ENCODE measurements around the gene SENP3.
A peak's percentile ranks its signal among the peaks of the same experiment; 100 is the strongest.

SENP3 gene

DNA sequence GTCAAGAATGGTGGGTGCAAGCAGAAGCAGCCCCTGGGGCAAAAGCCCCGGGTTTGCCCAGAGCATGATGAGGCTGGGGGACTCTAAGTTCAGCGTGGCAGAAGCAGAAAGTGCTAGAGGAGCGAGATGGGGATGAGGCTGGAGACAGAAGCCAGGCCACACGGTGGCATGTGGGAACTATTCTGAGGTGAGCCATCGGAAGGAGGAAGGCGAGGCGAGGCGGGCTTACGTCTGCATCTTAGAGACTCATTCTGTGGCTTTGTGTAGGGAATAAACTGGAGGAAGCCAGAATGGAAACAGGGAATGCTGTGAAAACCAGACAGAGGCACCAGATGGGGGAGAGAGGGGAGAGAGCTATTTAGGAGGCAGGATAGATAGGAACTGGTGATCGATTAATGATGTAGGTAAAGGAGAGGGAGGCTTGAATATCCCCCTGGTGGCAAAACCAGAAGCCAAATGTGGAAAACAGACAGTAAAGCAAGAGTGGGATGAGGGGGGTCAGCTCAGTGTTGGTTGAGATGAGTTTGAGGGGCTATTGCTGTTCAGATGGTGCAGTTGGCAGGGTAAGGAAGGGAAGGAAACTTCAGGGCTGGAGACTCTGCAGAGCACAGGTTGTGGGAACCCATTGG is 6.3 kb upstream of the SENP3 start:
- no peak for FAIRE-seq

DNA sequence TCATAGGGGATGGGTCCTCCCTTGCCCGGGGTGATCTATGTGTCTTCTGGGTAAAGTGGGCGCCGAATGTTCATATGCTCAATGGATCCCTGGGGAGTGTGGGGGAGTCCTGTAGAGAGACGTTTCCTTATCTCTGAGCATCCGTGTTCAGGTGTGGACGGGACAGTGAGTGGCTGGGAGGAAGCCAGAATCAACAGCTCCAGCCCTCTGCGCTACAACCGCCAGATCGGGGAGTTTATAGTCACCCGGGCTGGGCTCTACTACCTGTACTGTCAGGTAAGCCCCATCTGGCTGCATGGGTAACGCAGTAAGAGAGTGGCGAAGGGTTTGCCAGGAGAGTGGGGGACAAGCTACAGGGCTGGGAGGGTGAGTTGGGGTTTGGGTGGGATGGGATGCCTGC is 5.1 kb upstream of the SENP3 start:
- no peak for FAIRE-seq
- DNase-seq (ENCODE audit: low spot score) = no peak

More for the DNA sequence above, 6.3 kb upstream of the SENP3 start:
- DNase-seq (ENCODE audit: low spot score) = no peak

DNA sequence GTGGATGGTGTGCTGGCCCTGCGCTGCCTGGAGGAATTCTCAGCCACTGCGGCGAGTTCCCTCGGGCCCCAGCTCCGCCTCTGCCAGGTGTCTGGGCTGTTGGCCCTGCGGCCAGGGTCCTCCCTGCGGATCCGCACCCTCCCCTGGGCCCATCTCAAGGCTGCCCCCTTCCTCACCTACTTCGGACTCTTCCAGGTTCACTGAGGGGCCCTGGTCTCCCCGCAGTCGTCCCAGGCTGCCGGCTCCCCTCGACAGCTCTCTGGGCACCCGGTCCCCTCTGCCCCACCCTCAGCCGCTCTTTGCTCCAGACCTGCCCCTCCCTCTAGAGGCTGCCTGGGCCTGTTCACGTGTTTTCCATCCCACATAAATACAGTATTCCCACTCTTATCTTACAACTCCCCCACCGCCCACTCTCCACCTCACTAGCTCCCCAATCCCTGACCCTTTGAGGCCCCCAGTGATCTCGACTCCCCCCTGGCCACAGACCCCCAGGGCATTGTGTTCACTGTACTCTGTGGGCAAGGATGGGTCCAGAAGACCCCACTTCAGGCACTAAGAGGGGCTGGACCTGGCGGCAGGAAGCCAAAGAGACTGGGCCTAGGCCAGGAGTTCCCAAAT is 4.5 kb upstream of the SENP3 start:
- FAIRE-seq (no peak), DNase-seq (ENCODE audit: low spot score) (no peak)

- no peak for DNase-seq (ENCODE audit: low spot score)
- no peak for FAIRE-seq
Observed at GRCh38 chr17:7557775-7558543, 3.8 kb upstream of the SENP3 start.

- DNase-seq (ENCODE audit: low spot score) (no peak), FAIRE-seq (no peak)
Observed at GRCh38 chr17:7558544-7559319, 3.0 kb upstream of the SENP3 start, which contains the start of gene TNFSF13. TSS of gene TNFSF13 (plus strand) at chr17:7558750. CDS start at chr17:7559040, 290 bp downstream.

DNA sequence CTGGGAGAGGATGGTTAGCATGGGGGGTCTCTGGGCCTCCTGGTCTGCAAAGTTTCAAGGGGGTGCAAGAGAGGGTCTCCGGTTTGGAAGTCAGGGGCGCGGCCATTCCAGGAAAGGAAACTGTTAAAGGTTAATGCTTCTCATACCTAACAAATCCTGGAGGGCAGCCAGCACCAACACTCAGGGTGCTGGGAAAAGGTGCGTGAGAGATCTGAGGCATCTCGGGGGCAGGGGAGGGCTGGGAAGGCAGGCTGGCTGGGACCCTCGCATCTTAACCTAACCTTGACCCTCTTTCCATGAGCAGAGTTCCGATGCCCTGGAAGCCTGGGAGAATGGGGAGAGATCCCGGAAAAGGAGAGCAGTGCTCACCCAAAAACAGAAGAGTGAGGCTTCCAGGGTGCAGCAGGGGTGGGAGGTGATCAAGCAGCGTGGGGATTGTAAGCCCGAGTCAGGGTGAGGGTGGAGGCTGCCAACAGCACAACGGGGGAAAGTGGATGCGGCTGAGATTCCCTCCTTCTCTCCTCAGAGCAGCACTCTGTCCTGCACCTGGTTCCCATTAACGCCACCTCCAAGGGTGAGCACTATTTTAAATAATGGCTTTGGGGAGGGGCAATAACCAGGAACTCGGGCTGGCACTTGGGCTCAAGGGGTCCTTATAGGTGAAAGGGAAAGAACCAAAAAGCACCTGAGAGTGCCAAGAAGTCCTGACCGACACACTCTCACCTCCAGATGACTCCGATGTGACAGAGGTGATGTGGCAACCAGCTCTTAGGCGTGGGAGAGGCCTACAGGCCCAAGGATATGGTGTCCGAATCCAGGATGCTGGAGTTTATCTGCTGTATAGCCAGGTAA is 2.2 kb upstream of the SENP3 start:
- no peak for DNase-seq (ENCODE audit: low spot score)
- no peak for FAIRE-seq

DNA sequence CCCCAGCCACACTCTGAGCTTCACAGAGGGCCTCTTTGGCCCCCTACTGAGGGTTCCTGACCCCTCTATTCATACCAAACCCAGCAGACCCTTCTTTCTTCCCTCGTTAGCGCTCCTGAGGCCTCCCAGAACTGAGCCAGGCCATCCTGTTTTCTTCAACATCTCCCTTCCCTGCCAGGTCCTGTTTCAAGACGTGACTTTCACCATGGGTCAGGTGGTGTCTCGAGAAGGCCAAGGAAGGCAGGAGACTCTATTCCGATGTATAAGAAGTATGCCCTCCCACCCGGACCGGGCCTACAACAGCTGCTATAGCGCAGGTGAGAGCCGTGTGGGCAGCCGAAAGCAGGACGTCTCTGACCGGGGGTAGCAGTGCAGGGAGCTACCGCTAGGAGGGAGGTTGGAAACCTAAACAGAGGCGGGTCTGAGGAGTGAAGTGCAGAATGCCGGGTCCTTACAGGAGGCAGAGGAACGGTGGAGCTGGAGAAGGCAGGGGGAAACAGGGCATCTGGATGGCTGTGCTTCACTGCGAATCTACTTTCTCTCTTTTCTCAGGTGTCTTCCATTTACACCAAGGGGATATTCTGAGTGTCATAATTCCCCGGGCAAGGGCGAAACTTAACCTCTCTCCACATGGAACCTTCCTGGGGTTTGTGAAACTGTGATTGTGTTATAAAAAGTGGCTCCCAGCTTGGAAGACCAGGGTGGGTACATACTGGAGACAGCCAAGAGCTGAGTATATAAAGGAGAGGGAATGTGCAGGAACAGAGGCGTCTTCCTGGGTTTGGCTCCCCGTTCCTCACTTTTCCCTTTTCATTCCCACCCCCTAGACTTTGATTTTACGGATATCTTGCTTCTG is 1.3 kb upstream of the SENP3 start:
- DNase-seq (ENCODE audit: low spot score) = no peak
- FAIRE-seq = no peak

DNA sequence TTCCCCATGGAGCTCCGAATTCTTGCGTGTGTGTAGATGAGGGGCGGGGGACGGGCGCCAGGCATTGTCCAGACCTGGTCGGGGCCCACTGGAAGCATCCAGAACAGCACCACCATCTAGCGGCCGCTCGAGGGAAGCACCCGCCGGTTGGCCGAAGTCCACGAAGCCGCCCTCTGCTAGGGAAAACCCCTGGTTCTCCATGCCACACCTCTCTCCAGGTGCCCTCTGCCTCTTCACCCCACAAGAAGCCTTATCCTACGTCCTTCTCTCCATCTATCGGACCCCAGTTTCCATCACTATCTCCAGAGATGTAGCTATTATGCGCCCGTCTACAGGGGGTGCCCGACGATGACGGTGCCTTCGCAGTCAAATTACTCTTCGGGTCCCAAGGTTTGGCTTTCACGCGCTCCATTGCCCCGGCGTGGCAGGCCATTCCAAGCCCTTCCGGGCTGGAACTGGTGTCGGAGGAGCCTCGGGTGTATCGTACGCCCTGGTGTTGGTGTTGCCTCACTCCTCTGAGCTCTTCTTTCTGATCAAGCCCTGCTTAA is 617 bp upstream of the SENP3 start:
- FAIRE-seq (peak; percentile 22), DNase-seq (ENCODE audit: low spot score) (peak; percentile 69)

DNA sequence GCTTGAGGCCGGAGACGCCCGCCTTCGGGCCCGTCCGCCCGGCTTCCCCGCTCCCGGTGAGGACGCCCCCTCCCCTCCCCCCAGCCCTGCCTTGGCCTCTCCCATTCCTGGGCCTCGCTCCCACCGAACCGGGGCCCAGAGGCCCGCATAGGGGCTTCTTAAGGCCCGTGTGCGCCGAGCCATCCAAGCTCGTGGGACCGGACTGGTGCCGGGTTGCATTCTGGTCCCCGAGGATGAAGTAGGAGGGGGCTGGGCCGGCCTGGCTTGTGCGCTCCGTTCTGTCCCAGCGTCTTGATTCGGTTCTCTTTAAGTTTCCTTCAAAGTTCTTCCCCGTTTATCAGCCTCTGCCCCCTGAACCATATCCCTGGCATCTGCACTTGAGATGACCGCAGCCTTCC is 488 bp downstream of the SENP3 start:
- DNase-seq (ENCODE audit: low spot score) = no peak
- no peak for FAIRE-seq

- FAIRE-seq = no peak
- DNase-seq (ENCODE audit: low spot score) = no peak
Observed at GRCh38 chr17:7563115-7563869, 1.6 kb downstream of the SENP3 start.

GRCh38 chr17:7569571-7569970 is 7.9 kb downstream of the SENP3 start:
- DNase-seq (ENCODE audit: low spot score) = no peak

GRCh38 chr17:7570351-7570750 is 8.6 kb downstream of the SENP3 start:
- DNase-seq (ENCODE audit: low spot score) (no peak), FAIRE-seq (no peak)

More at GRCh38 chr17:7569571-7569970, 7.9 kb downstream of the SENP3 start:
- FAIRE-seq = no peak

DNA sequence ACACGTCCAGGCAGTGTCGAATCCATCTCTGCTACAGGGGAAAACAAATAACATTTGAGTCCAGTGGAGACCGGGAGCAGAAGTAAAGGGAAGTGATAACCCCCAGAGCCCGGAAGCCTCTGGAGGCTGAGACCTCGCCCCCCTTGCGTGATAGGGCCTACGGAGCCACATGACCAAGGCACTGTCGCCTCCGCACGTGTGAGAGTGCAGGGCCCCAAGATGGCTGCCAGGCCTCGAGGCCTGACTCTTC is 10.5 kb downstream of the SENP3 start:
- FAIRE-seq (no peak), DNase-seq (ENCODE audit: low spot score) (no peak)

GRCh38 chr17:7572588-7573323 is 11.0 kb downstream of the SENP3 start:
- peak; percentile 87 for FAIRE-seq
- DNase-seq (ENCODE audit: low spot score) = peak; percentile 98

- FAIRE-seq = no peak
Observed at GRCh38 chr17:7573324-7574080, 11.8 kb downstream of the SENP3 start.

GRCh38 chr17:7574176-7574953 is 12.6 kb downstream of the SENP3 start:
- DNase-seq (ENCODE audit: low spot score) (no peak), FAIRE-seq (no peak)

More at GRCh38 chr17:7573324-7574080, 11.8 kb downstream of the SENP3 start:
- peak; percentile 79 for DNase-seq (ENCODE audit: low spot score)

DNA sequence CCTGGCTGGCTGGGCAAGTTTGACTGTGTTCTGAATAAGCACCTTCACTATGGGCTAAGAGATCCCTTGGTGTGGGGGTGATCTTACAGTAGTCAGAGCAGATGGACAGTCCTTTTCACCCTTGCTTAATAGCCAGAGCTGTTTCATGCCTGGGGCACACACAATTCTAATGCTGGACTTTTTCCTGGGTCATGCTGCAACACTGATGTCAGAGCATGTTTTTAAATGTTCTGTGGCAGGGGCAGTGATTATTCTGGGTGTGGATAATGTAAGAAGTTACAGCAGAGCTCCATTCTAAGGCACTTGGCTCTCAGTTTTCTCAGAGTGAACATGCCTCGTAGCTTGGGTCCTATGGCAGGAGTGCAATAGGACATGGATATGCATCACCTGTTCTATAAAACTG is 13.8 kb downstream of the SENP3 start:
- no peak for FAIRE-seq

More for the DNA sequence above, 13.8 kb downstream of the SENP3 start:
- DNase-seq (ENCODE audit: low spot score) = no peak

Measured in RCC 7860 (cell line).